NCI-H2196 treated with DMSO at 0.1 percent for 48 hours (cell line): Measurements from ENCODE around the gene IL17RD.

Experiments
- DNase-seq: peaks from one replicate; lab custom pipeline; 2025; ENCODE audit not compliant: unreplicated experiment; lab: John Stamatoyannopoulos, UW

IL17RD gene

GRCh38 chr3:57068437-57069089 is 96.6 kb downstream of the IL17RD start:
- DNase-seq: no peak

DNA sequence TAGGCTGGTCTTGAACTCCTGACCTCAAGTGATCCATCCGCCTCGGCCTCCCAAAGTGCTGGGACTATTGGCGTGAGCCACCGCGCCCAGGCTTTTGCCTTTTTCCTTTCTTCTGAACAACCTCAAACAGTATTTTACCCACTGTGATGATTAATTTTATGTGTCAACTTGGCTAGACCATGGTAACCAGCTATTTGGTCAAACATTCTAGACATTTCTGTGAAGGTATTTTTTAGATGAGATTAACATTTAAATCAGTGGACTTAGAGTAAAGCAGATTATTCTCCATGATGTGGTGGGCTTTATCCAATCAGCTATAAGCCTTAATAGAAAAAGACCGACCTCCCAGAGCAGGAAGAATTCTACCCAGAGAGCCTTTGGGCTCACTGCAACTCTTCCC is 98.7 kb downstream of the IL17RD start:
- DNase-seq: no peak

- DNase-seq: no peak
Observed at GRCh38 chr3:57065588-57065987, 99.6 kb downstream of the IL17RD start.

GRCh38 chr3:57064572-57064971 is 100.6 kb downstream of the IL17RD start:
- no peak for DNase-seq

GRCh38 chr3:57064001-57064400 is 101.2 kb downstream of the IL17RD start:
- DNase-seq: no peak

DNA sequence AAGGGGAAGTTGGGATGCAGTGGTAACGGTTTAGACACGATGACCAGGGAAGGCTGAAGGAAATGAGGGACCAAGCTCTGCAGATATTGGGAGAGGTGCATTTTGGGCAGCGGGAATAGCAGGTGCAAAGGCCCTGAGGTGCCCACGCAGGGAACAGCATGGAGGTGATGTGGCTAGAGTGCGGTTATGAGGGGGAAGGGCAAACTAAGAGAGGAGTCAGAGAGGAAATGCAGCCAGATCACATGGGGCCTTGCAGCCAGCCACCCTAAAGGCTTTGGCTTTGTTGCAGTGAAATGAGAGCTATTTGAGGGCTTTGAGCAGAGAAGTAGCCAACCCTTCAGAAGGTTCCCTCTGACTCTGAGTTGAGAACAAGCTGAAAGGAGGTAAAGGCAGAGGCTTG is 102.1 kb downstream of the IL17RD start:
- no peak for DNase-seq

GRCh38 chr3:57062101-57062631 is 103.0 kb downstream of the IL17RD start:
- DNase-seq: no peak

- no peak for DNase-seq
Observed at GRCh38 chr3:57061556-57061955, 103.6 kb downstream of the IL17RD start.

DNA sequence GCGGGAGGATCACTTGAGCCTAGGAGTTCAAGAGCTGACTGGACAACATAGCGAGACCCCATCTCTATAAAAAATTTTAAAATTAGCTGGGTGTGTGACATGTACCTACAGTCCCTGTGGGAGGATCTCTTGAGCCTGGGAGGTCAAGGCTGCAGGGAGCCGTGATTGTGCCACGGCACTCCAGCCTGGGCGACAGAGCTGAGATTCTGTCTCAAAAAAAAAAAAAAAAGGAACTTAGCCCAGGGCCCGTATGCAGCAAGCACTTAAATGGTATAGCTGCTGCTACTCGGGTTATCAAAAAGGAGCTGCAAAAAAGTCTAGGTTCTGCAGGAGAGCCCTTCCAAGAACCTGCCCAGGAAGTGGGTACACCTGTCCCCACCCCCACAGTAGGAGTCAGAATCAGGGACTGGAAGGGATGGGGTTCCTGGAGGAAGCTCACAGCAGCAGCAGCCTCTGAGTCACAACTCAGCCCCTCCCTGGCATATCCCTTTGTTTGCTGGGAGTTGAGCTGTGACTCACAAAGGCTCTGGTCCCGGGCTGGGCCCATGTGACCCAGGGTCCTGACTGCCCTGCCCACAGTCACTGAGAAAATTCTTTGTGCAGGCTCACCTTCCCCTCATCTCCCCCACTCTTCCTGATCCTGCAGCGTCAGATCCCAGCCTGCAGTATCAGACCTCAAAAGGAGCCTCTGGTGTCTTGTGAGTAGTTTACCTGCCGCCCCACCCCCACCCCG is 104.9 kb downstream of the IL17RD start, which contains the start of gene SPATA12:
Gene SPATA12 (plus strand): TSS at position 576 of the 733 bp plus-strand sequence. CDS start 13,031 bp downstream, outside the sequence.
- peak; percentile 61 for DNase-seq

- DNase-seq: no peak
Observed at GRCh38 chr3:57059411-57059810, 105.7 kb downstream of the IL17RD start.

DNA sequence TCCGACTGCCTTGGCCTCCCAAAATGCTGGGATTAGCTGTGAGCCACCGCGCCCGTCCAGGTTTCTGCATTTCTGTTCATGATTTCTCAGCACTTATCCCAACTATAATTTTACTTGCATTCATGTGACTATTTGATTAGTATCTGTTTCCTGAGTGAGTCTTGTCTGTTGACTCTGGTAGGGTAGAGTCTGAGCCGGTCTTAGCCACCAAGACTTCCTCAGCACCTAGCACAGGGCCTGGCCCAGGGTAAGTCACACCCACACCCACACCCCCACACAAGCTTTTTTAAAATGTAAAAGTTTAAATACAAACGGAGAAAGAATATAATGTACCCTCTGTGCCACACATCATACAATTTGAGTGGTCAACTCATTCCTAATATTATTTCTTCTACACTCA is 107.8 kb downstream of the IL17RD start:
- DNase-seq: no peak

DNA sequence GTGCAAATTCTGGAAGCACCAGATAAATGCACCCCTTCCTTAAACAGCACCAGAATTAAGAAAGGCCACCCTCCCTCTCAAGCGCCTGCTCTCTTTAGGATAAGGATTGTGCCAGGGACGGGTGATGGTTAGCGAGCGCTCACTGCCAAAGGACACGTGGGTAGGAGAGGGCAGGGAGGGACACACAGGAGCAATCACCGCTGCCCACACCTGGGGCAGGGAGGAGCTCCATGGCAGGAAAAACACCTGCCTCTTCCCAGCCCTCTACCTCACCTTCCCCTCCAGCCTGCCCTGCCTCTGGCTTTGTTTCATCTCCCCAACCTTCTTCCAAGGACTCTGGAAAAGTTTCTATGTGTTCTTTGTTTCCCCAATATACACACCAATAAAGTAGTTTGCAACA is 112.0 kb downstream of the IL17RD start:
- DNase-seq: no peak

GRCh38 chr3:57052662-57053061 is 112.5 kb downstream of the IL17RD start:
- no peak for DNase-seq

DNA sequence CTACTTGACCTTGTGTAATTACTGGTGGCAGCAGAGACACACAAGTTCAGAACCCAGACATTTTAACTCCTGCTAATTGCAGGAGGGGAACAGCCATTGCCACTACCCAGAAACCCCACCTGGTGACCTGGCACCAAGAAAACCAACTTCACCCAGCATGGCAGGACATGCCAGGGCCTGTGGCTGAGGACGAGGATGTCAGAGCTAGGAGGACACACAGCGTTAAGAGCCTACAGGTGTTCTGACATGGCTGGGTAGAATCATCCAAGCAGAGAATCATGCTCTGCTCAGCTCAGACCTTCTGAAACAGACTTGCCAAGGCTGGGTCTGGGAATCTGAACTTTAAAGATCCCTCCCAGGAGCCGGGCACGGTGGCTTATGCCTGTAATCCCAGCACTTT is 116.4 kb downstream of the IL17RD start:
- DNase-seq: no peak

- DNase-seq: peak; percentile 18
Observed at GRCh38 chr3:57048052-57048671, 117.0 kb downstream of the IL17RD start.

DNA sequence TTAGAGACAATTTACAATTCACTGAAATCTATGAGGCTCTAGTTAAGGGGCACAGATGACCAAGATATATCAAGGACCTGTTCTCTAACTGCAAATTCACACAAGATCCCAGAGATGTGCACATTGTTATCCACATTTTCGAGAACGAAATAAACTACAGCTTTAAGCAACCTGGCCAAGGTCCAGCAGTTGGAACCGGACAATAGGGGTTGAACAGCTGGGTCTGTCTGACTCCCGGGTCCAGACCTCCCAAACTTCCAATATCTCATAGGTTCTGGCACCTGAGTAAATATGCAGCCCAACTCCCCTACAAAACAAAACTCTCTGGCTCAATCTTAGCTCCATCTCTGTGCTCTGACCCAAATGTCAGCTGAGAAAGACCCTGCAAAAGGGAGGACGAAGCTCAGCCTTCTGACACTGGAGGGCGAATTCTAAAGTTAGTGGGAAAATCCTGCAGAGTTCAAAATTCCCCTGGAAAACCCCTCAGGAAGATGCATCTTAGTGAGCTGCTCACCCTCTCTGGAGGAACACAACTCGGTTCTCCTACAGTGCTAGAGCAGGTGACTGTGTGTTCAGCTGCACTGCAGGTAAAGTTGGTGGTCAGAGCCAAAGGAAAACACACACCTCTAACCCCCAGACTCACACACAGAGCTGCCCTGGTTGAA is 118.9 kb downstream of the IL17RD start:
- no peak for DNase-seq

- no peak for DNase-seq
Observed at GRCh38 chr3:57043518-57043917, 121.6 kb downstream of the IL17RD start.

DNA sequence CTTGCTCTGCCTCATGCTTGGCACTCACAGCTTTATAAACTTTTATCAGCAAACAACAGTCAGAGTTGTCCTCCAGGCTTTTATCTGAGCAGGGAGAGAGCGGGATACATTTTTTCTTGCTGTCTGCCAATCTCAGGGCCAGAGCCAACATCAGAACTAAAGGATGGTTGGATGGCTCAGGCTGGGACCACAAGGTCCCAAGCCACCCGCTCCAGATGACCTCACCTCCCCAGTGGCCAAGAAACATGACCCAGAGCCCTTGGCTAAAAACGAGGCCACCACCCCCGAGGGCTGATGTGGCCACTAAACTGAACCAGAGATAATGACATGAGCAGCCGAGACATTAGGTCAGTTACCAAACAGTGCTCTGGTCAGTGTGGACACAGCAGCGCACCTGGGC is 123.5 kb downstream of the IL17RD start:
- DNase-seq: no peak
